Nephron (organoid): ENCODE results near the gene EPS15.

Experiments
- H3K27ac Mint-ChIP-seq, 3 experiments: 2 replicates each; pipeline ENCODE4 v1.8.0; 2020; ENCODE audit warnings: mixed read lengths in 3 of 3, mild to moderate bottlenecking in 2 of 3, moderate library complexity in 1 of 3
- H3K27me3 Mint-ChIP-seq: 2 replicates; pipeline ENCODE4 v1.8.0; 2021; ENCODE audit warnings: low read depth, mild to moderate bottlenecking, moderate library complexity, mixed read lengths
- H3K36me3 Mint-ChIP-seq: 2 replicates; pipeline ENCODE4 v1.8.0; 2020; ENCODE audit warnings: low read depth, mixed read lengths
- H3K4me1 Mint-ChIP-seq: 2 replicates; pipeline ENCODE4 v1.8.0; 2020; ENCODE audit warnings: mixed read lengths
- H3K4me3 Mint-ChIP-seq, 3 experiments: 2 replicates each; pipeline ENCODE4 v1.8.0; 2020; ENCODE audit warnings: mild to moderate bottlenecking in 3 of 3, mixed read lengths in 3 of 3, moderate library complexity in 2 of 3
- H3K9me3 Mint-ChIP-seq: 2 replicates; pipeline ENCODE4 v1.8.0; 2020; ENCODE audit warnings: mixed read lengths
- TF ChIP-seq, protein P1 (sequence below), 3 experiments: fragments of 200-600 bp; sonication (generic); IDR thresholded peaks; one replicate each; pipeline ENCODE4 v1.5.0; 2021; ENCODE audit warnings: antibody characterized with exemption in 3 of 3; ENCODE audit not compliant: unreplicated experiment in 3 of 3

EPS15 gene

DNA sequence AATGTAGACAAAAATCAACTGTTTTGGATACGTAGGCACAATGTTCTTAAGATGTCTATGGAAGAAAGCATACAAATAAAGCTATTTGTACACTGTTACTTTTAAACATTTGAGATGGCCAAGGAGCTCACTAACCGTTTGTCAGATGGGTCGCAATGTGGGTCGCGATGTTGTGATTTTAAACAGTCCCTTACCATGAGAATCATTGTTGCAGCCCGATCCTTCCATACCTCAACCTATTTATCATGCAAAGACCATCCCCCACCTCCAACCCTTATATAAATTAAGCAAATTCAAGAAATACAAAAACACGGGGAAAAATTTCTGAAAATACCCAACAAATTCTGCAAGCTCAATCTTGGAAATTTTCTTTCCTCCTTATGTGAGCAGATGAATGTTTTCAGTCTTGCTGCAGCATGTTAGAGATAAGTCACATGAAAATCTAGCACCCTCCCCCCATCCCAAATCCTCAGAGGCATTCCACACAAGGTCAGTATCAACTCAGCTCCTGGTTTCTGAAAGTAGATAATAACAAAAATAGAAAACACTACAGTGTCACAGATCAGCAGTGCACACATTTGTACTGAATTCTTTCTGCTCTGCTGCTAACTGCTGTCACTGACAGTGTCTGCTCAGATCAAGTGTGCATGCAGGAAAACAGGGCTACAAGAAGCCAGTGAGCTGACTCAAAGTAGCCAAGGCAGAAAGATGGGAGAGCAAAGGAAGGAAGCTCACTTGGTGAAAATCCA is 95.8 kb downstream of the EPS15 start:
- H3K4me1 Mint-ChIP-seq: peaks cover 32% of the 10 kb centered on the region
- H3K9me3 Mint-ChIP-seq: no peaks in the 10 kb centered on the region
- H3K4me3 Mint-ChIP-seq: peak overlapping the region in 2 of 3 experiments; percentile 2 to 25
- H3K27ac Mint-ChIP-seq: peak overlapping the region; percentile 67 to 85 (median 72)
- peaks cover 32% of the 10 kb centered on the region for H3K36me3 Mint-ChIP-seq
- TF ChIP-seq, protein P1, sequence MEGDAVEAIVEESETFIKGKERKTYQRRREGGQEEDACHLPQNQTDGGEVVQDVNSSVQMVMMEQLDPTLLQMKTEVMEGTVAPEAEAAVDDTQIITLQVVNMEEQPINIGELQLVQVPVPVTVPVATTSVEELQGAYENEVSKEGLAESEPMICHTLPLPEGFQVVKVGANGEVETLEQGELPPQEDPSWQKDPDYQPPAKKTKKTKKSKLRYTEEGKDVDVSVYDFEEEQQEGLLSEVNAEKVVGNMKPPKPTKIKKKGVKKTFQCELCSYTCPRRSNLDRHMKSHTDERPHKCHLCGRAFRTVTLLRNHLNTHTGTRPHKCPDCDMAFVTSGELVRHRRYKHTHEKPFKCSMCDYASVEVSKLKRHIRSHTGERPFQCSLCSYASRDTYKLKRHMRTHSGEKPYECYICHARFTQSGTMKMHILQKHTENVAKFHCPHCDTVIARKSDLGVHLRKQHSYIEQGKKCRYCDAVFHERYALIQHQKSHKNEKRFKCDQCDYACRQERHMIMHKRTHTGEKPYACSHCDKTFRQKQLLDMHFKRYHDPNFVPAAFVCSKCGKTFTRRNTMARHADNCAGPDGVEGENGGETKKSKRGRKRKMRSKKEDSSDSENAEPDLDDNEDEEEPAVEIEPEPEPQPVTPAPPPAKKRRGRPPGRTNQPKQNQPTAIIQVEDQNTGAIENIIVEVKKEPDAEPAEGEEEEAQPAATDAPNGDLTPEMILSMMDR (IDR thresholded peaks at IDR 0.05; ENCODE audit: unreplicated experiment in 3 of 3): no peak
- H3K27me3 Mint-ChIP-seq: no peaks in the 10 kb centered on the region

DNA sequence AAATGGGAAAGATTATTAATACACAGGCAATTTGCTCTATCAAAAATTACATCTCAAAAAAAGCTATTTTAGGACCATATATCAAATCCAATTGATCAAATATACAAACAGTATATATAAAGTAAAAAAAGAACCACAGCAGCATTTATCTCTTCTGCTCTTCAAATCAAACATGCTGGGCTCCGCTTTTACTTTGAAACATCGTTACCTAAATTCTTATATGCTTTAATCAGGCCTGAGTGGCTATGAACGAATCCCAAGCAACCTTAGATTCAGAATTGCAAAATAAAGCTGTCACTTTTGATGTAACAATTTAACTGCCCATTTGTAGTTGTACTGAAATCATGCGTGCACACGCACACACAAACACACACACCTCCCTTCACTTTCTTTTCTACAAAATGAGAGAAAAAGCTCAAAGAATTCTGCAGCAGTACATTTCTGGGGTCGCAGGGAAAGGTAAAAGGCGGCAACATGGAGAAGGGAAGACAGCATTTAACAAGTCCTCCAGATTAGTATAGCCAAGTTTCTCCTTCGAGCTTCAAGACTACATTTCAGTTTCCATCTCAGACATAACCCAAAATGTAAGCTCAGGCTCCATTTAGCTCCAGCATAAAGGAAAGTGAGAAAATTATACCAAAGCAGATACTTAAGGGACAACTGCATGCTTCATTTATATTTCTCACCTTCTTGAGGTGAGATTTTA is 96.5 kb downstream of the EPS15 start:
- H3K4me1 Mint-ChIP-seq: peaks cover 39% of the 10 kb centered on the region
- H3K9me3 Mint-ChIP-seq: no peaks in the 10 kb centered on the region
- TF ChIP-seq, protein P1 (IDR thresholded peaks at IDR 0.05; ENCODE audit: unreplicated experiment in 3 of 3): no peak
- H3K36me3 Mint-ChIP-seq: peaks cover 32% of the 10 kb centered on the region
- H3K27me3 Mint-ChIP-seq: no peaks in the 10 kb centered on the region
- peak overlapping the region; percentile 6 to 83 (median 78) for H3K4me3 Mint-ChIP-seq
- peak overlapping the region; percentile 67 to 85 (median 72) for H3K27ac Mint-ChIP-seq

DNA sequence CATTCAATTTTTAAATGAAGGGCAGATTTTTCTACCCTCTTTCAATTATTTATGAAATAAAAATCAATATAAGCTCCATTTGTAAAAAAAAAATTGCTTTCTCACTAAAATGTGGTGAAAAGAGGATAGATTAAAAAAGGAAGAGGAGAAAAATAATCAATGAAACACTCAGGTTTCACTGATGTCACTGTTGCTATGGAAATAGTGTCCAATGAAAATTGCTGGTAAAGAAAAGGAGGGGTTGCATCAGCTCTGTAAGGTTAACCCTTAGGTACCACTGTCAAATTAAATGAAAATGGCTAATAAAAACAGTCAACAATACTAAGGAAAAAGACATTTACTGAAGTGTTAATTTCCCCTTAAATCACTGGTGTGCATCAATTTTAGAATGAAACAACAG is 97.1 kb downstream of the EPS15 start:
- peak overlapping the region; percentile 44 to 72 (median 64) for H3K27ac Mint-ChIP-seq
- H3K4me3 Mint-ChIP-seq: peak overlapping the region; percentile 68 to 83 (median 78)
- H3K4me1 Mint-ChIP-seq: peaks cover 43% of the 10 kb centered on the region
- TF ChIP-seq, protein P1 (IDR thresholded peaks at IDR 0.05; ENCODE audit: unreplicated experiment in 3 of 3): no peak
- H3K36me3 Mint-ChIP-seq: peaks cover 29% of the 10 kb centered on the region
- H3K27me3 Mint-ChIP-seq: no peaks in the 10 kb centered on the region
- no peaks in the 10 kb centered on the region for H3K9me3 Mint-ChIP-seq

GRCh38 chr1:51420867-51421627 is 98.0 kb downstream of the EPS15 start:
- Mint-ChIP-seq H3K27ac (peak overlapping the region in 1 of 3 experiments; percentile 72), H3K4me3 (peak overlapping the region; percentile 71 to 74 (median 73)), H3K4me1 (peaks cover 46% of the 10 kb centered on the region), H3K9me3 (no peaks in the 10 kb centered on the region), H3K27me3 (no peaks in the 10 kb centered on the region), H3K36me3 (peaks cover 25% of the 10 kb centered on the region)
- TF ChIP-seq, protein P1 (IDR thresholded peaks at IDR 0.05; ENCODE audit: unreplicated experiment in 3 of 3): no peak

DNA sequence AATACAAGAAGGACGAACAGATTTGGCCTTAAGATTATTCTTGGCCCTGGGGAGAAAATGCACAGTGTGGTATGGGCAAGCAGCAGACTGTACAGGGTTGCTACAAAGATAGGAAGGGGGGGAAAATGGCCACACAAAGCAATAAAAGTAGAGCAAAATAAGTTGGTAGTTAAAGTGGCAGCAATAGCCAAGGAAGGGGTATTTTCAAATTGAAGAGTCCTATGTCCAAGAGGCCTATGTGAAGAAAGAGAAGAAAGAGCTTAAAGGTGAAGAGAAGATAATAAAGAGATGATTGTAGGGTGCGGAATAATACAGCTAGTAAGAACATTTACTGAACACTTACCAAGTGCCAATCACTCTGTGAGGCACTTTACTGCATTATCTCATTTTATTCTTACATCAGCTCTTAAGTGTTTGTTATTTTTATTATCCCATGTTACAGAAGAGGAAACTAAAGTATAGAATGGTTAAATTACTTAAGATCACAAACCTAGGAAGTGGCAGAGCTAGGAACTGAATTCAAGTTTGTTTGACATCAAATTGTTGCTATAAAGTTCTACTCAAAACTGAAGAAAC is 100.6 kb downstream of the EPS15 start:
- Mint-ChIP-seq H3K9me3 (no peaks in the 10 kb centered on the region), H3K27ac (no peak overlapping the region), H3K27me3 (no peaks in the 10 kb centered on the region), H3K4me3 (no peak overlapping the region), H3K4me1 (peaks cover 45% of the 10 kb centered on the region), H3K36me3 (peaks cover 22% of the 10 kb centered on the region)
- TF ChIP-seq, protein P1 (IDR thresholded peaks at IDR 0.05; ENCODE audit: unreplicated experiment in 3 of 3): no peak
